HCT116 (cell line): ENCODE measurements around the gene EARS2. TPM values are rescaled to one million over a fixed set of nuclear protein-coding genes. Genes with fewer than 3 reads are reported as not detected.

Experiments used
- ATAC-seq: fragments of 200-7000 bp; cut with Tn5 transposase; 2 replicates; pipeline ENCODE4 v1.9.1; 2020; ENCODE audit warnings: mild to moderate bottlenecking, moderate library complexity
- BruUV-seq: library from RNA; stranded (reverse); fragments of 400-500 nt; replicated peaks from 2 replicates; lab custom pipeline; 2021; lab: Mats Ljungman, UMichigan
- CTCF ChIA-PET: fragments of 300-600 bp; sonication (Branson Sonifier 250); formaldehyde crosslinking; loops from one replicate; lab custom pipeline; 2021; ENCODE audit warnings: antibody characterized with exemption; lab: Charles Lee
- POLR2A ChIA-PET: fragments of 300-600, 350-600 bp; sonication (Branson Sonifier 250); formaldehyde crosslinking; loops from one replicate; lab custom pipeline; 2021; ENCODE audit warnings: antibody characterized with exemption; lab: Charles Lee
- RAD21 ChIA-PET, 2 experiments: fragments of 300-600 bp; sonication (Branson Sonifier 250); formaldehyde crosslinking; loops; one replicate each; lab custom pipeline; 2023; ENCODE audit warnings: low total read pairs in 2 of 2; ENCODE audit not compliant: uncharacterized antibody in 2 of 2, unreplicated experiment in 2 of 2, low non-redundant PET in 1 of 2; lab: Charles Lee
- DNase-seq: peaks from one replicate; pipeline ENCODE4 v3.0.0-alpha.2; 2010; ENCODE audit warnings: low read depth, low spot score
- H2AFZ ChIP-seq: fragments of 200-600 bp; shearing (Covaris generic), sonication (generic); 2 replicates; pipeline ENCODE4 v1.6.1; 2017; ENCODE audit warnings: low read depth, mixed run types, mixed read lengths, antibody characterized with exemption, low read length; ENCODE audit not compliant: poor library complexity, severe bottlenecking
- H3K27ac ChIP-seq: 2 replicates; pipeline ENCODE4 v1.5.1; 2012; ENCODE audit warnings: low read depth, low read length
- H3K27me3 ChIP-seq: fragments of 200-600 bp; sonication (generic); 2 replicates; pipeline ENCODE4 v1.6.1; 2016; ENCODE audit warnings: mixed run types, low read length, mixed read lengths; ENCODE audit not compliant: insufficient read depth
- H3K36me3 ChIP-seq, 2 experiments: fragments of 200-500 bp in 1 of 2; fragments of 200-600 bp in 1 of 2; sonication (Bioruptor generic) in 1 of 2; sonication (generic) in 1 of 2; 2 replicates each; pipeline versions ENCODE4 v1.5.1 to v1.6.1; 2014 to 2016; ENCODE audit warnings: low read length in 2 of 2, inconsistent platforms in 1 of 2, mixed read lengths in 1 of 2, mixed run types in 1 of 2; ENCODE audit not compliant: insufficient read depth in 2 of 2, control insufficient read depth in 1 of 2
- H3K4me1 ChIP-seq, 2 experiments: fragments of 200-600 bp in 1 of 2; sonication (generic) in 1 of 2; 2 replicates each; pipeline versions ENCODE4 v1.5.1 to v1.6.1; 2012 to 2017; ENCODE audit warnings: low read length in 2 of 2, inconsistent platforms in 1 of 2, mild to moderate bottlenecking in 1 of 2, mixed read lengths in 1 of 2, mixed run types in 1 of 2, moderate library complexity in 1 of 2; ENCODE audit not compliant: insufficient read depth in 2 of 2, control insufficient read depth in 1 of 2
- H3K4me2 ChIP-seq: fragments of 200-600 bp; sonication (generic); 2 replicates; pipeline ENCODE4 v1.6.1; 2017; ENCODE audit warnings: mixed run types, low read length, mixed read lengths
- H3K4me3 ChIP-seq, 2 experiments: fragments of 200-600 bp in 1 of 2; sonication (generic) in 1 of 2; replicated peaks in 1 of 2; 2 replicates each; pipeline ENCODE4 v1.5.1; 2011 to 2016; ENCODE audit warnings: low read length in 2 of 2, control low read depth in 1 of 2, low read depth in 1 of 2, mild to moderate bottlenecking in 1 of 2, mixed read lengths in 1 of 2, mixed run types in 1 of 2
- H3K79me2 ChIP-seq: fragments of 200-600 bp; sonication (generic); 2 replicates; pipeline ENCODE4 v1.6.1; 2017; ENCODE audit warnings: mild to moderate bottlenecking, mixed run types, low read length, moderate library complexity, mixed read lengths; ENCODE audit not compliant: insufficient read depth
- H3K9ac ChIP-seq: fragments of 200-600 bp; sonication (generic); 2 replicates; pipeline ENCODE4 v1.6.1; 2016; ENCODE audit warnings: low read length, mixed read lengths
- H3K9me2 ChIP-seq: fragments of 200-600 bp; sonication (generic), shearing (Covaris generic); 2 replicates; pipeline ENCODE4 v1.6.1; 2017; ENCODE audit warnings: mixed run types, mild to moderate bottlenecking, moderate library complexity; ENCODE audit not compliant: insufficient read depth
- H3K9me3 ChIP-seq, 2 experiments: fragments of 200-500 bp in 1 of 2; fragments of 200-600 bp in 1 of 2; sonication (Bioruptor generic) in 1 of 2; sonication (generic) in 1 of 2; 2 replicates each; pipeline ENCODE4 v1.6.1; 2014 to 2017; ENCODE audit warnings: low read length in 2 of 2, mixed read lengths in 2 of 2, inconsistent platforms in 1 of 2, low read depth in 1 of 2, mild to moderate bottlenecking in 1 of 2, mixed run types in 1 of 2, moderate library complexity in 1 of 2; ENCODE audit not compliant: control insufficient read depth in 1 of 2, insufficient read depth in 1 of 2
- H4K20me1 ChIP-seq: fragments of 200-600 bp; sonication (generic), shearing (Covaris generic); 2 replicates; pipeline ENCODE4 v1.6.1; 2017; ENCODE audit warnings: mixed run types, mild to moderate bottlenecking, moderate library complexity; ENCODE audit not compliant: insufficient read depth
- CEBPB ChIP-seq: IDR thresholded peaks from 2 replicates; pipeline ENCODE4 v1.6.1; 2012; ENCODE audit warnings: low read depth
- EGR1 ChIP-seq: IDR thresholded peaks from 2 replicates; pipeline ENCODE4 v1.6.1; 2012; ENCODE audit warnings: low read depth
- ELF1 ChIP-seq: IDR thresholded peaks from 2 replicates; pipeline ENCODE4 v1.6.1; 2012; ENCODE audit warnings: low read depth, borderline replicate concordance
- EZH2 ChIP-seq: fragments of 200-600 bp; sonication (generic); IDR thresholded peaks from 2 replicates; pipeline ENCODE4 v1.6.1; 2017; ENCODE audit warnings: antibody characterized with exemption, mixed run types
- EZH2phosphoT487 ChIP-seq: fragments of 200-600 bp; IDR thresholded peaks from 2 replicates; pipeline ENCODE4 v1.6.1; 2018; ENCODE audit warnings: antibody characterized with exemption, borderline replicate concordance
- FOSL1 ChIP-seq: IDR thresholded peaks from 2 replicates; pipeline ENCODE4 v1.6.1; 2012; ENCODE audit warnings: low read depth
- JUND ChIP-seq: IDR thresholded peaks from 2 replicates; pipeline ENCODE4 v1.6.1; 2012
- SIN3A ChIP-seq: IDR thresholded peaks from 2 replicates; pipeline ENCODE4 v1.6.1; 2012; ENCODE audit warnings: low read depth
- TCF7L2 ChIP-seq: IDR thresholded peaks from 2 replicates; pipeline ENCODE4 v1.7.0; 2011; ENCODE audit warnings: borderline replicate concordance, inconsistent platforms; ENCODE audit not compliant: insufficient read depth, insufficient read length; ENCODE audit errors: extremely low read depth
- ZNF274 ChIP-seq: fragments of 200-500 bp; sonication (Bioruptor generic); IDR thresholded peaks from 2 replicates; pipeline ENCODE4 v1.6.1; 2014; ENCODE audit warnings: mild to moderate bottlenecking, low read depth, low read length, inconsistent platforms
- intact Hi-C: fragments of 100-400 bp; cut with micrococcal nuclease; formaldehyde crosslinking; loops from 2 replicates; pipeline ENCODE4 v1.10.0; 2022
- total RNA-seq: library from RNA; stranded (reverse); gene quantifications from one replicate; pipeline ENCODE4 v1.2.1, GENCODE V29; 2021; ENCODE audit not compliant: unreplicated experiment
- TF ChIP-seq, protein P1 (sequence below): IDR thresholded peaks from 2 replicates; pipeline ENCODE4 v1.6.1; 2012; ENCODE audit warnings: low read depth
- TF ChIP-seq, protein P2 (sequence below): IDR thresholded peaks from 2 replicates; pipeline ENCODE4 v1.6.1; 2011; ENCODE audit warnings: mild to moderate bottlenecking, low read length, moderate library complexity; ENCODE audit not compliant: insufficient replicate concordance; ENCODE audit errors: extremely low read depth
- TF ChIP-seq, protein P3 (sequence below): IDR thresholded peaks from 2 replicates; pipeline ENCODE4 v1.6.1; 2012

The EARS2 gene
- total RNA-seq, 1 experiment from 2014 or later: 35.6 TPM

DNA sequence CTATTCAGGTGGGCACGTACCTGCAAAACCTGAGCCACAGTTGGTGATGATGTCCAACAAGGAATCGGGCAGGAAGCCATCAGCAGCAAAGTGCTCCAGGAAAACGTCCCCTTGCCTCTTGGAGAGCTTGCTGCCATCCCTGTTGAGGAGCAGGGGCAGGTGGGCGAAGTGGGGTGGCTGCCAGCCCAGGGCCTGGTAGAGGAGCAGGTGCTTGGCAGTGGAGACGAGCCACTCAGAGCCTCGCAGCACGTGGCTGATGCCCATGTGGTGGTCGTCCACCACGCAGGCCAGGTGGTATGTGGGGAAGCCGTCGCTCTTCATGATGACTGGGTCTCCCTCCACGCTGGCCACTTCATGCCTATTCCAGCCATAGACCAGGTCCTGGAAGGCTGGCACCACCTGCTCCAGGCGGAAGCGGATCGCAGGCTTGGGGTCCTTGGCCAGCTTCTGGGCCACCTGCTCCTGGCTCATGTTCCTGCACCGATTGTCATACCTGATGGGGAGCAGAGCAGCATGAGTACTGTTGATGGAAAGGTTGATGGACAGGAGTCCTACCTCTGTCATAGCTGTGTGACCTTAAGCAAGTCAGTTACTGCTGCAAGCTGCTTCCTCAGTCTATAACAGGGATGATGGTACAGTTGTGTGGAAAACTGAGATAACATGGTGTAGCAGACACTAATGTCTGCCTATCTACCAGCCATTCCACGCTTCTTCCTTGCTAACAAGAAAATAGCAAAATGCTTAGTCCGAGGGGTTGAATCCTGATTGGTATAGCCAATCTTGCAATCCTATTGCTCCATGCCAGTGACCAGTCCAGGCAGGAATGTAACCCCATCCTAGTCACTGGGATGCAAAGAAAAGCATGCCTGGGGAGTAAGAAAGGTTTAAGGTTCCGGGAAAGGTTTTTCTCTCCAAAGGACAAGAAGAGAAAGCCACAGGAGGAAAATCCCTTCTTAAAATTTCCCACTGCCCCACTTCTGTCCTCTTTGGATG, 22.0 kb downstream of the EARS2 start:
- ChIA-PET CTCF (no interaction called here), POLR2A (no interaction called here), RAD21 (no interaction called here)
- no peak overlapping the region for H2AFZ ChIP-seq
- H3K4me1 ChIP-seq: peaks cover 7 to 17% of the 10 kb centered on the region in 2 experiments
- ATAC-seq: no peak
- no peaks in the 10 kb centered on the region for H3K9me3 ChIP-seq
- H4K20me1 ChIP-seq: no peaks in the 10 kb centered on the region
- intact Hi-C loops: loop anchor here (10.0 kb wide), 1 partner anchor 60 kb away; no protein-coding TSS in a partner anchor
- peaks cover 20 to 30% of the 10 kb centered on the region in 2 experiments for H3K36me3 ChIP-seq
- DNase-seq: no peak
- BruUV-seq: no TSS peak
- no peak overlapping the region for H3K4me2 ChIP-seq
- peaks cover 5% of the 10 kb centered on the region; the same call in 1 of the 2 replicates for H3K79me2 ChIP-seq
- no peak overlapping the region for H3K4me3 ChIP-seq
- no peak for TF ChIP-seq ELF1
- TF ChIP-seq FOSL1: no peak
- TF ChIP-seq ZNF274: no peak
- no peak for TF ChIP-seq TCF7L2
- TF ChIP-seq, protein P1, sequence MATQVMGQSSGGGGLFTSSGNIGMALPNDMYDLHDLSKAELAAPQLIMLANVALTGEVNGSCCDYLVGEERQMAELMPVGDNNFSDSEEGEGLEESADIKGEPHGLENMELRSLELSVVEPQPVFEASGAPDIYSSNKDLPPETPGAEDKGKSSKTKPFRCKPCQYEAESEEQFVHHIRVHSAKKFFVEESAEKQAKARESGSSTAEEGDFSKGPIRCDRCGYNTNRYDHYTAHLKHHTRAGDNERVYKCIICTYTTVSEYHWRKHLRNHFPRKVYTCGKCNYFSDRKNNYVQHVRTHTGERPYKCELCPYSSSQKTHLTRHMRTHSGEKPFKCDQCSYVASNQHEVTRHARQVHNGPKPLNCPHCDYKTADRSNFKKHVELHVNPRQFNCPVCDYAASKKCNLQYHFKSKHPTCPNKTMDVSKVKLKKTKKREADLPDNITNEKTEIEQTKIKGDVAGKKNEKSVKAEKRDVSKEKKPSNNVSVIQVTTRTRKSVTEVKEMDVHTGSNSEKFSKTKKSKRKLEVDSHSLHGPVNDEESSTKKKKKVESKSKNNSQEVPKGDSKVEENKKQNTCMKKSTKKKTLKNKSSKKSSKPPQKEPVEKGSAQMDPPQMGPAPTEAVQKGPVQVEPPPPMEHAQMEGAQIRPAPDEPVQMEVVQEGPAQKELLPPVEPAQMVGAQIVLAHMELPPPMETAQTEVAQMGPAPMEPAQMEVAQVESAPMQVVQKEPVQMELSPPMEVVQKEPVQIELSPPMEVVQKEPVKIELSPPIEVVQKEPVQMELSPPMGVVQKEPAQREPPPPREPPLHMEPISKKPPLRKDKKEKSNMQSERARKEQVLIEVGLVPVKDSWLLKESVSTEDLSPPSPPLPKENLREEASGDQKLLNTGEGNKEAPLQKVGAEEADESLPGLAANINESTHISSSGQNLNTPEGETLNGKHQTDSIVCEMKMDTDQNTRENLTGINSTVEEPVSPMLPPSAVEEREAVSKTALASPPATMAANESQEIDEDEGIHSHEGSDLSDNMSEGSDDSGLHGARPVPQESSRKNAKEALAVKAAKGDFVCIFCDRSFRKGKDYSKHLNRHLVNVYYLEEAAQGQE: no peak
- TF ChIP-seq EGR1: no peak
- no peak for TF ChIP-seq JUND
- no peak for TF ChIP-seq EZH2
- TF ChIP-seq, protein P2, sequence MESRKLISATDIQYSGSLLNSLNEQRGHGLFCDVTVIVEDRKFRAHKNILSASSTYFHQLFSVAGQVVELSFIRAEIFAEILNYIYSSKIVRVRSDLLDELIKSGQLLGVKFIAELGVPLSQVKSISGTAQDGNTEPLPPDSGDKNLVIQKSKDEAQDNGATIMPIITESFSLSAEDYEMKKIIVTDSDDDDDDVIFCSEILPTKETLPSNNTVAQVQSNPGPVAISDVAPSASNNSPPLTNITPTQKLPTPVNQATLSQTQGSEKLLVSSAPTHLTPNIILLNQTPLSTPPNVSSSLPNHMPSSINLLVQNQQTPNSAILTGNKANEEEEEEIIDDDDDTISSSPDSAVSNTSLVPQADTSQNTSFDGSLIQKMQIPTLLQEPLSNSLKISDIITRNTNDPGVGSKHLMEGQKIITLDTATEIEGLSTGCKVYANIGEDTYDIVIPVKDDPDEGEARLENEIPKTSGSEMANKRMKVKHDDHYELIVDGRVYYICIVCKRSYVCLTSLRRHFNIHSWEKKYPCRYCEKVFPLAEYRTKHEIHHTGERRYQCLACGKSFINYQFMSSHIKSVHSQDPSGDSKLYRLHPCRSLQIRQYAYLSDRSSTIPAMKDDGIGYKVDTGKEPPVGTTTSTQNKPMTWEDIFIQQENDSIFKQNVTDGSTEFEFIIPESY: no peak
- no peak for TF ChIP-seq CEBPB
- no peak for TF ChIP-seq SIN3A
- TF ChIP-seq EZH2phosphoT487: no peak
- TF ChIP-seq, protein P3, sequence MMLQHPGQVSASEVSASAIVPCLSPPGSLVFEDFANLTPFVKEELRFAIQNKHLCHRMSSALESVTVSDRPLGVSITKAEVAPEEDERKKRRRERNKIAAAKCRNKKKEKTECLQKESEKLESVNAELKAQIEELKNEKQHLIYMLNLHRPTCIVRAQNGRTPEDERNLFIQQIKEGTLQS: no peak
- H3K27ac ChIP-seq: no peak overlapping the region
- H3K27me3 ChIP-seq: no peaks in the 10 kb centered on the region
- no peaks in the 10 kb centered on the region for H3K9me2 ChIP-seq
- H3K9ac ChIP-seq: no peak overlapping the region
